Measurements from ENCODE around the gene RTN4. TPM values are rescaled to one million over a fixed set of nuclear protein-coding genes. Genes with fewer than 3 reads are reported as not detected.

The RTN4 gene
- total and polyA plus RNA-seq, 2 experiments from 2014 or later: 218 to 221 TPM

DNA sequence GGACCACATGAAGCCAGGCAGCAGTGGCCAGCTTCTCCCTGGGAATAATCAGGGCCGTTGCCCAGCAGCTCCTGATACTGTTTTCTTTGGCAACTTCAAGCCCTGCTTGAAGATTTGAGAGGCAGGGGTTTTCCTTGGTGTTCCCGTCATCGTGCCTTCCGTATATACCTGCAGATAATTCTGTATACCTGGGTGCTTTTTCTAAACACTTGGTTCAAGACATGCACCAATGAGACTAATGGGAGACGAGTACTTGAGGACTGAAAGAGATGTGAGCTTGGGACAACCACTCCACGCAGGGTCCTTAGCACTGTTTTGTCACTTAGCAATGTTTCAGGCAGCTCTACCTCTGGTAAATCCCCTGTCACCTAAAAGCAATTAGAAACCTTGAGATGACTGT lies 118.8 kb downstream of the RTN4 start:
- no peak overlapping the region for H2AFZ ChIP-seq
- H3K27ac ChIP-seq (ENCODE audit: low read depth): no peak overlapping the region
- H3K4me3 ChIP-seq: no peak overlapping the region
- no peaks in the 10 kb centered on the region for H3K4me1 Mint-ChIP-seq
- TF ChIP-seq CREB1 (CRISPR knock-in tag; IDR thresholded peaks at IDR 0.05; ENCODE audit: low read depth) (no peak), NANOG (IDR thresholded peaks at IDR 0.05; ENCODE audit: borderline replicate concordance) (no peak), ZNF331 (CRISPR knock-in tag; IDR thresholded peaks at IDR 0.05; ENCODE audit: low read depth) (no peak), JUNB (IDR thresholded peaks at IDR 0.05; ENCODE audit: unreplicated experiment) (no peak)
- TF ChIP-seq, protein P1, sequence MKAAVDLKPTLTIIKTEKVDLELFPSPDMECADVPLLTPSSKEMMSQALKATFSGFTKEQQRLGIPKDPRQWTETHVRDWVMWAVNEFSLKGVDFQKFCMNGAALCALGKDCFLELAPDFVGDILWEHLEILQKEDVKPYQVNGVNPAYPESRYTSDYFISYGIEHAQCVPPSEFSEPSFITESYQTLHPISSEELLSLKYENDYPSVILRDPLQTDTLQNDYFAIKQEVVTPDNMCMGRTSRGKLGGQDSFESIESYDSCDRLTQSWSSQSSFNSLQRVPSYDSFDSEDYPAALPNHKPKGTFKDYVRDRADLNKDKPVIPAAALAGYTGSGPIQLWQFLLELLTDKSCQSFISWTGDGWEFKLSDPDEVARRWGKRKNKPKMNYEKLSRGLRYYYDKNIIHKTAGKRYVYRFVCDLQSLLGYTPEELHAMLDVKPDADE (IDR thresholded peaks at IDR 0.05): no peak
- TF ChIP-seq, protein P2, sequence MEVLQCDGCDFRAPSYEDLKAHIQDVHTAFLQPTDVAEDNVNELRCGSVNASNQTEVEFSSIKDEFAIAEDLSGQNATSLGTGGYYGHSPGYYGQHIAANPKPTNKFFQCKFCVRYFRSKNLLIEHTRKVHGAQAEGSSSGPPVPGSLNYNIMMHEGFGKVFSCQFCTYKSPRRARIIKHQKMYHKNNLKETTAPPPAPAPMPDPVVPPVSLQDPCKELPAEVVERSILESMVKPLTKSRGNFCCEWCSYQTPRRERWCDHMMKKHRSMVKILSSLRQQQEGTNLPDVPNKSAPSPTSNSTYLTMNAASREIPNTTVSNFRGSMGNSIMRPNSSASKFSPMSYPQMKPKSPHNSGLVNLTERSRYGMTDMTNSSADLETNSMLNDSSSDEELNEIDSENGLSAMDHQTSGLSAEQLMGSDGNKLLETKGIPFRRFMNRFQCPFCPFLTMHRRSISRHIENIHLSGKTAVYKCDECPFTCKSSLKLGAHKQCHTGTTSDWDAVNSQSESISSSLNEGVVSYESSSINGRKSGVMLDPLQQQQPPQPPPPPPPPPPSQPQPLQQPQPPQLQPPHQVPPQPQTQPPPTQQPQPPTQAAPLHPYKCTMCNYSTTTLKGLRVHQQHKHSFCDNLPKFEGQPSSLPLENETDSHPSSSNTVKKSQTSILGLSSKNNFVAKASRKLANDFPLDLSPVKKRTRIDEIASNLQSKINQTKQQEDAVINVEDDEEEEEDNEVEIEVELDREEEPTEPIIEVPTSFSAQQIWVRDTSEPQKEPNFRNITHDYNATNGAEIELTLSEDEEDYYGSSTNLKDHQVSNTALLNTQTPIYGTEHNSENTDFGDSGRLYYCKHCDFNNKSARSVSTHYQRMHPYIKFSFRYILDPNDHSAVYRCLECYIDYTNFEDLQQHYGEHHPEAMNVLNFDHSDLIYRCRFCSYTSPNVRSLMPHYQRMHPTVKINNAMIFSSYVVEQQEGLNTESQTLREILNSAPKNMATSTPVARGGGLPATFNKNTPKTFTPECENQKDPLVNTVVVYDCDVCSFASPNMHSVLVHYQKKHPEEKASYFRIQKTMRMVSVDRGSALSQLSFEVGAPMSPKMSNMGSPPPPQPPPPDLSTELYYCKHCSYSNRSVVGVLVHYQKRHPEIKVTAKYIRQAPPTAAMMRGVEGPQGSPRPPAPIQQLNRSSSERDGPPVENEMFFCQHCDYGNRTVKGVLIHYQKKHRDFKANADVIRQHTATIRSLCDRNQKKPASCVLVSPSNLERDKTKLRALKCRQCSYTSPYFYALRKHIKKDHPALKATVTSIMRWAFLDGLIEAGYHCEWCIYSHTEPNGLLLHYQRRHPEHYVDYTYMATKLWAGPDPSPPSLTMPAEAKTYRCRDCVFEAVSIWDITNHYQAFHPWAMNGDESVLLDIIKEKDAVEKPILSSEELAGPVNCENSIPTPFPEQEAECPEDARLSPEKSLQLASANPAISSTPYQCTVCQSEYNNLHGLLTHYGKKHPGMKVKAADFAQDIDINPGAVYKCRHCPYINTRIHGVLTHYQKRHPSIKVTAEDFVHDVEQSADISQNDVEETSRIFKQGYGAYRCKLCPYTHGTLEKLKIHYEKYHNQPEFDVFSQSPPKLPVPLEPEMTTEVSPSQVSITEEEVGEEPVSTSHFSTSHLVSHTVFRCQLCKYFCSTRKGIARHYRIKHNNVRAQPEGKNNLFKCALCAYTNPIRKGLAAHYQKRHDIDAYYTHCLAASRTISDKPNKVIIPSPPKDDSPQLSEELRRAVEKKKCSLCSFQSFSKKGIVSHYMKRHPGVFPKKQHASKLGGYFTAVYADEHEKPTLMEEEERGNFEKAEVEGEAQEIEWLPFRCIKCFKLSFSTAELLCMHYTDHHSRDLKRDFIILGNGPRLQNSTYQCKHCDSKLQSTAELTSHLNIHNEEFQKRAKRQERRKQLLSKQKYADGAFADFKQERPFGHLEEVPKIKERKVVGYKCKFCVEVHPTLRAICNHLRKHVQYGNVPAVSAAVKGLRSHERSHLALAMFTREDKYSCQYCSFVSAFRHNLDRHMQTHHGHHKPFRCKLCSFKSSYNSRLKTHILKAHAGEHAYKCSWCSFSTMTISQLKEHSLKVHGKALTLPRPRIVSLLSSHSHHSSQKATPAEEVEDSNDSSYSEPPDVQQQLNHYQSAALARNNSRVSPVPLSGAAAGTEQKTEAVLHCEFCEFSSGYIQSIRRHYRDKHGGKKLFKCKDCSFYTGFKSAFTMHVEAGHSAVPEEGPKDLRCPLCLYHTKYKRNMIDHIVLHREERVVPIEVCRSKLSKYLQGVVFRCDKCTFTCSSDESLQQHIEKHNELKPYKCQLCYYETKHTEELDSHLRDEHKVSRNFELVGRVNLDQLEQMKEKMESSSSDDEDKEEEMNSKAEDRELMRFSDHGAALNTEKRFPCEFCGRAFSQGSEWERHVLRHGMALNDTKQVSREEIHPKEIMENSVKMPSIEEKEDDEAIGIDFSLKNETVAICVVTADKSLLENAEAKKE (CRISPR knock-in tag; IDR thresholded peaks at IDR 0.05): no peak
- TF ChIP-seq, protein P3, sequence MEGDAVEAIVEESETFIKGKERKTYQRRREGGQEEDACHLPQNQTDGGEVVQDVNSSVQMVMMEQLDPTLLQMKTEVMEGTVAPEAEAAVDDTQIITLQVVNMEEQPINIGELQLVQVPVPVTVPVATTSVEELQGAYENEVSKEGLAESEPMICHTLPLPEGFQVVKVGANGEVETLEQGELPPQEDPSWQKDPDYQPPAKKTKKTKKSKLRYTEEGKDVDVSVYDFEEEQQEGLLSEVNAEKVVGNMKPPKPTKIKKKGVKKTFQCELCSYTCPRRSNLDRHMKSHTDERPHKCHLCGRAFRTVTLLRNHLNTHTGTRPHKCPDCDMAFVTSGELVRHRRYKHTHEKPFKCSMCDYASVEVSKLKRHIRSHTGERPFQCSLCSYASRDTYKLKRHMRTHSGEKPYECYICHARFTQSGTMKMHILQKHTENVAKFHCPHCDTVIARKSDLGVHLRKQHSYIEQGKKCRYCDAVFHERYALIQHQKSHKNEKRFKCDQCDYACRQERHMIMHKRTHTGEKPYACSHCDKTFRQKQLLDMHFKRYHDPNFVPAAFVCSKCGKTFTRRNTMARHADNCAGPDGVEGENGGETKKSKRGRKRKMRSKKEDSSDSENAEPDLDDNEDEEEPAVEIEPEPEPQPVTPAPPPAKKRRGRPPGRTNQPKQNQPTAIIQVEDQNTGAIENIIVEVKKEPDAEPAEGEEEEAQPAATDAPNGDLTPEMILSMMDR (conservative IDR thresholded peaks at IDR 0.05; ENCODE audit: low read depth in 2 of 2): no peak
- no peaks in the 10 kb centered on the region for H3K27me3 Mint-ChIP-seq (ENCODE audit: insufficient read depth, low read depth, poor library complexity)
- H3K4me2 ChIP-seq: no peak overlapping the region
- no peaks in the 10 kb centered on the region for H3F3A ChIP-seq (replicated peaks; ENCODE audit: low read depth)
- no peaks in the 10 kb centered on the region for H3K9me2 ChIP-seq (ENCODE audit: insufficient read depth)
- no peaks in the 10 kb centered on the region for H3K36me3 ChIP-seq (ENCODE audit: insufficient read depth)
- H3K4me1 ChIP-seq (ENCODE audit: insufficient read depth): no peaks in the 10 kb centered on the region
- no peak overlapping the region for H3K4me3 Mint-ChIP-seq
- H4K20me1 ChIP-seq (replicated peaks; ENCODE audit: insufficient read depth): no peaks in the 10 kb centered on the region
- H3K79me2 ChIP-seq (replicated peaks; ENCODE audit: insufficient read depth): no peaks in the 10 kb centered on the region
- no peaks in the 10 kb centered on the region for H3K27me3 ChIP-seq (ENCODE audit: insufficient read depth)
- DNase-seq (ENCODE audit: low spot score) (no peak), ATAC-seq (no peak)
- H3K36me3 Mint-ChIP-seq (ENCODE audit: low read depth): no peaks in the 10 kb centered on the region
- no peak overlapping the region for H3K27ac Mint-ChIP-seq
- H3K9me3 Mint-ChIP-seq: no peaks in the 10 kb centered on the region

Measured in GM23338 (cell line).